ENCODE results near the gene IPO8.

- TF ChIP-seq, protein P1, sequence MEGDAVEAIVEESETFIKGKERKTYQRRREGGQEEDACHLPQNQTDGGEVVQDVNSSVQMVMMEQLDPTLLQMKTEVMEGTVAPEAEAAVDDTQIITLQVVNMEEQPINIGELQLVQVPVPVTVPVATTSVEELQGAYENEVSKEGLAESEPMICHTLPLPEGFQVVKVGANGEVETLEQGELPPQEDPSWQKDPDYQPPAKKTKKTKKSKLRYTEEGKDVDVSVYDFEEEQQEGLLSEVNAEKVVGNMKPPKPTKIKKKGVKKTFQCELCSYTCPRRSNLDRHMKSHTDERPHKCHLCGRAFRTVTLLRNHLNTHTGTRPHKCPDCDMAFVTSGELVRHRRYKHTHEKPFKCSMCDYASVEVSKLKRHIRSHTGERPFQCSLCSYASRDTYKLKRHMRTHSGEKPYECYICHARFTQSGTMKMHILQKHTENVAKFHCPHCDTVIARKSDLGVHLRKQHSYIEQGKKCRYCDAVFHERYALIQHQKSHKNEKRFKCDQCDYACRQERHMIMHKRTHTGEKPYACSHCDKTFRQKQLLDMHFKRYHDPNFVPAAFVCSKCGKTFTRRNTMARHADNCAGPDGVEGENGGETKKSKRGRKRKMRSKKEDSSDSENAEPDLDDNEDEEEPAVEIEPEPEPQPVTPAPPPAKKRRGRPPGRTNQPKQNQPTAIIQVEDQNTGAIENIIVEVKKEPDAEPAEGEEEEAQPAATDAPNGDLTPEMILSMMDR (IDR thresholded peaks at IDR 0.05; ENCODE audit: low read length) = no peak
- TF ChIP-seq EZH2 (IDR thresholded peaks at IDR 0.05; ENCODE audit: borderline replicate concordance, low read length) = no peak
Observed at GRCh38 chr12:30744321-30744720, 48.7 kb upstream of the IPO8 start.
